ENCODE results near the gene TUBA4B.

- TF ChIP-seq, protein P1, sequence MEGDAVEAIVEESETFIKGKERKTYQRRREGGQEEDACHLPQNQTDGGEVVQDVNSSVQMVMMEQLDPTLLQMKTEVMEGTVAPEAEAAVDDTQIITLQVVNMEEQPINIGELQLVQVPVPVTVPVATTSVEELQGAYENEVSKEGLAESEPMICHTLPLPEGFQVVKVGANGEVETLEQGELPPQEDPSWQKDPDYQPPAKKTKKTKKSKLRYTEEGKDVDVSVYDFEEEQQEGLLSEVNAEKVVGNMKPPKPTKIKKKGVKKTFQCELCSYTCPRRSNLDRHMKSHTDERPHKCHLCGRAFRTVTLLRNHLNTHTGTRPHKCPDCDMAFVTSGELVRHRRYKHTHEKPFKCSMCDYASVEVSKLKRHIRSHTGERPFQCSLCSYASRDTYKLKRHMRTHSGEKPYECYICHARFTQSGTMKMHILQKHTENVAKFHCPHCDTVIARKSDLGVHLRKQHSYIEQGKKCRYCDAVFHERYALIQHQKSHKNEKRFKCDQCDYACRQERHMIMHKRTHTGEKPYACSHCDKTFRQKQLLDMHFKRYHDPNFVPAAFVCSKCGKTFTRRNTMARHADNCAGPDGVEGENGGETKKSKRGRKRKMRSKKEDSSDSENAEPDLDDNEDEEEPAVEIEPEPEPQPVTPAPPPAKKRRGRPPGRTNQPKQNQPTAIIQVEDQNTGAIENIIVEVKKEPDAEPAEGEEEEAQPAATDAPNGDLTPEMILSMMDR (IDR thresholded peaks at IDR 0.05; ENCODE audit: insufficient read depth, low read length), result no peak
- no peak for TF ChIP-seq GABPA (IDR thresholded peaks at IDR 0.05; ENCODE audit: low read depth)
- TF ChIP-seq POLR2AphosphoS5 (IDR thresholded peaks at IDR 0.05; ENCODE audit: low read depth), result no peak
- TF ChIP-seq, protein P2, sequence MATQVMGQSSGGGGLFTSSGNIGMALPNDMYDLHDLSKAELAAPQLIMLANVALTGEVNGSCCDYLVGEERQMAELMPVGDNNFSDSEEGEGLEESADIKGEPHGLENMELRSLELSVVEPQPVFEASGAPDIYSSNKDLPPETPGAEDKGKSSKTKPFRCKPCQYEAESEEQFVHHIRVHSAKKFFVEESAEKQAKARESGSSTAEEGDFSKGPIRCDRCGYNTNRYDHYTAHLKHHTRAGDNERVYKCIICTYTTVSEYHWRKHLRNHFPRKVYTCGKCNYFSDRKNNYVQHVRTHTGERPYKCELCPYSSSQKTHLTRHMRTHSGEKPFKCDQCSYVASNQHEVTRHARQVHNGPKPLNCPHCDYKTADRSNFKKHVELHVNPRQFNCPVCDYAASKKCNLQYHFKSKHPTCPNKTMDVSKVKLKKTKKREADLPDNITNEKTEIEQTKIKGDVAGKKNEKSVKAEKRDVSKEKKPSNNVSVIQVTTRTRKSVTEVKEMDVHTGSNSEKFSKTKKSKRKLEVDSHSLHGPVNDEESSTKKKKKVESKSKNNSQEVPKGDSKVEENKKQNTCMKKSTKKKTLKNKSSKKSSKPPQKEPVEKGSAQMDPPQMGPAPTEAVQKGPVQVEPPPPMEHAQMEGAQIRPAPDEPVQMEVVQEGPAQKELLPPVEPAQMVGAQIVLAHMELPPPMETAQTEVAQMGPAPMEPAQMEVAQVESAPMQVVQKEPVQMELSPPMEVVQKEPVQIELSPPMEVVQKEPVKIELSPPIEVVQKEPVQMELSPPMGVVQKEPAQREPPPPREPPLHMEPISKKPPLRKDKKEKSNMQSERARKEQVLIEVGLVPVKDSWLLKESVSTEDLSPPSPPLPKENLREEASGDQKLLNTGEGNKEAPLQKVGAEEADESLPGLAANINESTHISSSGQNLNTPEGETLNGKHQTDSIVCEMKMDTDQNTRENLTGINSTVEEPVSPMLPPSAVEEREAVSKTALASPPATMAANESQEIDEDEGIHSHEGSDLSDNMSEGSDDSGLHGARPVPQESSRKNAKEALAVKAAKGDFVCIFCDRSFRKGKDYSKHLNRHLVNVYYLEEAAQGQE (IDR thresholded peaks at IDR 0.05; ENCODE audit: insufficient replicate concordance, low read depth), result no peak
Observed at GRCh38 chr2:219266886-219267285, 13.8 kb downstream of the TUBA4B start.
